ENCODE measurements around the gene KDM7A. TPM values are rescaled to one million over a fixed set of nuclear protein-coding genes. Genes with fewer than 3 reads are reported as not detected.

Gene KDM7A
- total RNA-seq, 1 experiment from 2014 or later, result 12.4 TPM

DNA sequence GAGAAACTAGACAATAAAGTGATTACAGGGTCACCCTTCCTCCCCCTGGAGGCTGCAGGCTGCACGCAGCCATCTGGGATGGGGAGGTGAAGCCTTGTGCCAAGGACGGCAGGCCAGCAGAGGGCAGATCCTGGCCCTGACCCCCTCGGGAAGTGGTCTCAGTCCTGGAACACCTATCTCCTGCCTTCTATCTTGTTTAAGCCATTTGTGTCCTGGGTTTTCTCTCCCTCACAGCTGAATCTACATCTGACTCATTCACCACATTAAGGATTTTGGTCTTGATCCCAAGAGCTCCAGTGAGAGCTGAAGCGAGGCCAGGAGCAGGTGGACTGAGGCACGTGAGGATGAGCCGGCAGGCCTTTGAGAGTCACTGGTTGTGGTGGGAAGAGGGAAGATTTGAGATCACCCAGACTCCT is 97.7 kb downstream of the KDM7A start:
- intact Hi-C loops (cut with micrococcal nuclease), result no loop called here
- no TSS peak for BruUV-seq (replicated peaks)
- POLR2A ChIA-PET, result interaction anchor here (0.6 to 1.6 kb wide), 3 partner anchors 19 to 1789 kb away, joined by 3 to 7 read pairs (median 5); no protein-coding TSS in a partner anchor
- Mint-ChIP-seq H3K9me3 (ENCODE audit: unreplicated experiment) (no peaks in the 10 kb centered on the region), H3K27me3 (ENCODE audit: insufficient read depth, unreplicated experiment) (no peaks in the 10 kb centered on the region), H3K27ac (ENCODE audit: low read depth, unreplicated experiment) (no peak overlapping the region), H3K4me3 (ENCODE audit: unreplicated experiment) (no peak overlapping the region), H3K4me1 (ENCODE audit: insufficient read depth, unreplicated experiment) (no peaks in the 10 kb centered on the region), H3K36me3 (ENCODE audit: insufficient read depth, unreplicated experiment) (no peaks in the 10 kb centered on the region)
- CTCF ChIA-PET, result interaction anchor here (0.6 to 0.7 kb wide), 2 partner anchors 94 to 1668 kb away, joined by 3 to 4 read pairs; no protein-coding TSS in a partner anchor
- TF ChIP-seq, protein P1, sequence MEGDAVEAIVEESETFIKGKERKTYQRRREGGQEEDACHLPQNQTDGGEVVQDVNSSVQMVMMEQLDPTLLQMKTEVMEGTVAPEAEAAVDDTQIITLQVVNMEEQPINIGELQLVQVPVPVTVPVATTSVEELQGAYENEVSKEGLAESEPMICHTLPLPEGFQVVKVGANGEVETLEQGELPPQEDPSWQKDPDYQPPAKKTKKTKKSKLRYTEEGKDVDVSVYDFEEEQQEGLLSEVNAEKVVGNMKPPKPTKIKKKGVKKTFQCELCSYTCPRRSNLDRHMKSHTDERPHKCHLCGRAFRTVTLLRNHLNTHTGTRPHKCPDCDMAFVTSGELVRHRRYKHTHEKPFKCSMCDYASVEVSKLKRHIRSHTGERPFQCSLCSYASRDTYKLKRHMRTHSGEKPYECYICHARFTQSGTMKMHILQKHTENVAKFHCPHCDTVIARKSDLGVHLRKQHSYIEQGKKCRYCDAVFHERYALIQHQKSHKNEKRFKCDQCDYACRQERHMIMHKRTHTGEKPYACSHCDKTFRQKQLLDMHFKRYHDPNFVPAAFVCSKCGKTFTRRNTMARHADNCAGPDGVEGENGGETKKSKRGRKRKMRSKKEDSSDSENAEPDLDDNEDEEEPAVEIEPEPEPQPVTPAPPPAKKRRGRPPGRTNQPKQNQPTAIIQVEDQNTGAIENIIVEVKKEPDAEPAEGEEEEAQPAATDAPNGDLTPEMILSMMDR (IDR thresholded peaks at IDR 0.05; ENCODE audit: unreplicated experiment), result peak; percentile 37
- DNase-seq (ENCODE audit: unreplicated experiment), result peak; percentile 46

DNA sequence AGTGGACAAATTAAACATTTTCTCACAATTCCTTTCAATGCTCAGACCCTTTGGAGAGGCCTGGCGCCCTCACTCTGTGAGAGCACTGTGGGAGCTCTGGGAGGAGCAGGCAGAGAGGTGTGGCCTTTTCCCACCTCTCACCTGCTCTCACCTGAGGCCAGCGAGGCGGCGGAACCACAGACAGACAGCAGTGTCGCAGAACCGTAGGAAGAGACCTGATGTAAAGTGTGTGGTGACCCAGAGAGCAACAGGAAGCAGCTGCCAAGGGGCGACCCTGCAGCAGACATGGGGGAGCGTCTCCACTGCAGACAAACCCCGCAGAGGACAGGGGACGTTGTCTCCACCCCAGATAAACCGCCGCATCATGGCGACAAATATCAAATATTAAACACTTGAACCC is 98.4 kb downstream of the KDM7A start:
- no peaks in the 10 kb centered on the region for H3K9me3 Mint-ChIP-seq (ENCODE audit: unreplicated experiment)
- POLR2A ChIA-PET, result interaction anchor here (1.6 kb wide), 1 partner anchor 18 kb away, joined by 7 read pairs; no protein-coding TSS in a partner anchor
- H3K27ac Mint-ChIP-seq (ENCODE audit: low read depth, unreplicated experiment), result no peak overlapping the region
- CTCF ChIA-PET, result no interaction called here
- no TSS peak for BruUV-seq (replicated peaks)
- DNase-seq (ENCODE audit: unreplicated experiment), result no peak
- no peaks in the 10 kb centered on the region for H3K36me3 Mint-ChIP-seq (ENCODE audit: insufficient read depth, unreplicated experiment)
- intact Hi-C loops (cut with micrococcal nuclease), result no loop called here
- no peaks in the 10 kb centered on the region for H3K4me1 Mint-ChIP-seq (ENCODE audit: insufficient read depth, unreplicated experiment)
- no peaks in the 10 kb centered on the region for H3K27me3 Mint-ChIP-seq (ENCODE audit: insufficient read depth, unreplicated experiment)
- TF ChIP-seq, protein P1 (IDR thresholded peaks at IDR 0.05; ENCODE audit: unreplicated experiment), result no peak
- H3K4me3 Mint-ChIP-seq (ENCODE audit: unreplicated experiment), result no peak overlapping the region

DNA sequence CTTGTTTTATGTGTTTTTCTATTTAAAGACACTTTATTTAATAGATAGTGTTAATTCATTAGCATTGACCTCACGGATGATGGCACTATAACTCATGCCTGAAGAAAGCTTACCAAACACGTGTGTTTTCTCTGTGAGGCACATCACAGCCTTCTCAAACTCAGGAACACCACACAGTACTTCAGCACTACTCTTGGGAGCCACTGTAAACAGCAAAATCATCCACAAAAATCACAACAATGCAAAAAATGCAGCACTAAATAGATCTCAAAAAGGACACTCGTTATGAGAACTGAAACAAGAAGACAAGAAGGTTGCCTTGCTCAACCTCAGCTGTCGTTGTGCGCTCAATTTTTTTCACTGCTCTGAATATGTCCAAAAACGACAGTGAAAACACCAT is 102.0 kb downstream of the KDM7A start:
- POLR2A ChIA-PET, result interaction anchor here (0.6 kb wide), 1 partner anchor 13 kb away, joined by 3 read pairs; no protein-coding TSS in a partner anchor
- Mint-ChIP-seq H3K27ac (ENCODE audit: low read depth, unreplicated experiment) (no peak overlapping the region), H3K4me3 (ENCODE audit: unreplicated experiment) (no peak overlapping the region), H3K9me3 (ENCODE audit: unreplicated experiment) (peaks cover 8% of the 10 kb centered on the region), H3K27me3 (ENCODE audit: insufficient read depth, unreplicated experiment) (no peaks in the 10 kb centered on the region), H3K4me1 (ENCODE audit: insufficient read depth, unreplicated experiment) (no peaks in the 10 kb centered on the region), H3K36me3 (ENCODE audit: insufficient read depth, unreplicated experiment) (no peaks in the 10 kb centered on the region)
- no TSS peak for BruUV-seq (replicated peaks)
- TF ChIP-seq, protein P1 (IDR thresholded peaks at IDR 0.05; ENCODE audit: unreplicated experiment), result no peak
- intact Hi-C loops (cut with micrococcal nuclease), result no loop called here
- DNase-seq (ENCODE audit: unreplicated experiment), result no peak
- CTCF ChIA-PET, result no interaction called here

DNA sequence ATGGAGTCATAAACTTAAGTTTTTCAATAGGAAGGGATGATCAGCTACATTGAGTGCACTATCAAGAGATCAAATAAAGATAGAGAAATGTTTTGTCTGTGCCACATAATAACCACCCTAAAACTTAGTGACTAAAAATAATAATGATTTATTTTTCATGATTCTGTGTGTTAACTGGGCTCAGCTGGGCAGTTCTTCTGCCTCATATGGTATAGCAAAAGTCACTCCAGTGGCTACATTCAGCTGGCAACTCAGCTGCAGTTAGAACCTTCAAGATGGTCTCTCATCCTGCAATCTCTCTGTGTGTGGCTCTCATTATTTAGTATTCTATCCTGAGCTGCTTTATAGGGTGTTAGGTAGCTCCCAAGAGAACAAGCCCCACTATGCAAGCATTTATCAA is 106.2 kb downstream of the KDM7A start:
- Mint-ChIP-seq H3K27me3 (ENCODE audit: insufficient read depth, unreplicated experiment) (no peaks in the 10 kb centered on the region), H3K36me3 (ENCODE audit: insufficient read depth, unreplicated experiment) (no peaks in the 10 kb centered on the region), H3K9me3 (ENCODE audit: unreplicated experiment) (peaks cover 37% of the 10 kb centered on the region), H3K4me3 (ENCODE audit: unreplicated experiment) (no peak overlapping the region), H3K27ac (ENCODE audit: low read depth, unreplicated experiment) (no peak overlapping the region), H3K4me1 (ENCODE audit: insufficient read depth, unreplicated experiment) (no peaks in the 10 kb centered on the region)
- TF ChIP-seq, protein P1 (IDR thresholded peaks at IDR 0.05; ENCODE audit: unreplicated experiment), result no peak
- BruUV-seq (replicated peaks), result no TSS peak
- ChIA-PET CTCF (no interaction called here), POLR2A (no interaction called here)
- no peak for DNase-seq (ENCODE audit: unreplicated experiment)
- intact Hi-C loops (cut with micrococcal nuclease), result no loop called here

Measured in MCF 10A (cell line).